Heart right ventricle (tissue), 16 donors: ENCODE results near the gene CRYGS. TPM values are rescaled to one million over a fixed set of nuclear protein-coding genes. Genes with fewer than 3 reads are reported as not detected.

Experiments used
- ATAC-seq, 8 donors: fragments of 200-7000 bp; cut with Tn5 transposase; one replicate each; pipeline ENCODE4 v1.9.1; 2020; ENCODE audit warnings: mild to moderate bottlenecking in 8 of 8, moderate library complexity in 8 of 8, moderate number of reproducible peaks in 1 of 8
- DNase-seq, 2 donors: peaks; one replicate each; pipeline ENCODE4 v3.0.0-alpha.2; 2020
- H3K27ac ChIP-seq, 10 donors: fragments of 200-600 bp; sonication (generic) in 2 of 10; one replicate each; pipeline versions ENCODE4 v1.5.0 to v1.8.0; 2020 to 2022; ENCODE audit warnings: mild to moderate bottlenecking in 3 of 10
- H3K27me3 ChIP-seq, 7 donors: fragments of 200-600 bp; one replicate each; pipeline ENCODE4 v1.8.0; 2021 to 2022; ENCODE audit warnings: mild to moderate bottlenecking in 2 of 7
- H3K36me3 ChIP-seq, 9 donors: fragments of 200-600 bp; sonication (generic) in 1 of 9; one replicate each; pipeline versions ENCODE4 v1.5.0 to v1.8.0; 2020 to 2022; ENCODE audit warnings: mild to moderate bottlenecking in 2 of 9
- H3K4me1 ChIP-seq, 9 donors: fragments of 200-600 bp; sonication (generic) in 1 of 9; one replicate each; pipeline versions ENCODE4 v1.5.0 to v1.8.0; 2020 to 2022; ENCODE audit warnings: mild to moderate bottlenecking in 4 of 9
- H3K4me3 ChIP-seq, 10 donors: fragments of 200-600 bp; sonication (generic) in 2 of 10; one replicate each; pipeline versions ENCODE4 v1.5.0 to v1.8.0; 2020 to 2022; ENCODE audit warnings: mild to moderate bottlenecking in 7 of 10, moderate library complexity in 2 of 10
- H3K9me3 ChIP-seq, 11 donors: fragments of 200-600 bp in 10 of 11; sonication (generic) in 2 of 11; one replicate each; pipeline versions ENCODE4 v1.5.0 to v1.8.0; 2013 to 2022; ENCODE audit warnings: mild to moderate bottlenecking in 2 of 11, control low read depth in 1 of 11, moderate library complexity in 1 of 11
- WGBS, 2 donors: extraction: QIAGEN DNeasy Blood & Tissue Kit; methylation state at CpG; one replicate each; pipeline ENCODE4 v1.1.7; 2013; ENCODE audit warnings: inconsistent platforms in 1 of 2; 5-methylcytosine and 5-hydroxymethylcytosine counted together
- intact Hi-C, 10 donors: fragments of 100-400 bp; cut with DNase I; formaldehyde crosslinking; loops; one replicate each; pipeline versions ENCODE4 v1.11.1 to v1.14.2; 2022
- long read RNA-seq, 3 donors: library from polyadenylated mRNA; unstranded; transcript quantifications; one replicate each; pipeline ENCODE4 v2.0.0, GENCODE V29; 2020 to 2021
- polyA plus RNA-seq, 2 donors: library from polyadenylated mRNA; stranded (reverse); fragments of 200-250 nt; gene quantifications; one replicate each; pipeline ENCODE4 v1.2.3, GENCODE V29; 2013
- total RNA-seq, 10 donors: library from RNA; stranded (reverse); fragmentation: NEBNext Ultra II Directional in 3 of 10; extraction: Animal tissue kit (Norgen Biotek cat#: 25700) in 3 of 10; gene quantifications; one replicate each; pipeline versions ENCODE4 v1.2.1 to v1.2.4, GENCODE V29; 2021 to 2023
- TF ChIP-seq, protein P1 (sequence below), 9 donors: fragments of 200-600 bp; sonication (generic) in 2 of 9; IDR thresholded peaks; one replicate each; pipeline versions ENCODE4 v1.5.0 to v1.8.0; 2021 to 2022; ENCODE audit warnings: antibody characterized with exemption in 9 of 9, mild to moderate bottlenecking in 5 of 9, moderate library complexity in 1 of 9
- donor health status: Arrhythmogenic right ventricular cardiomyopathy.
- donor health status: ischemic (EF 13 %, LVEDD 7.1; RV severe dilation, severe dysfunction).
- donor health status: healthy with polysubstance abuse.
- donor health status: DM: no; HTN: yes; CAD: no.
- donor health status: DM: no; HTN: no; CAD: no.
- donor health status: ischemic (EF 25% LVEDD 6.9; RV normal size, moderate dysfunction).
- donor health status: ischemic (EF 25% LVEDD 5.7; RV mildly dilated, moderate dysfunction).
- donor health status: healthy.
- donor health status: DM: yes; HTN: yes; CAD: no.
- donor health status: Ischemic cardiomyopathy.
- donor health status: ischemic (EF 35%, LVEDD 5.7; RV mildly dilated, moderate dysfunction).
- donor health status: nonischemic (EF 11% LVEDD 7.7; RV severe dilation, severe dysfunction).
- donor health status: DM: yes; HTN: yes; CAD: no.
- donor health status: PGD.
- donor health status: ischemic (EF 29% LVEDD 5.4; RV normal size, mild dysfunction).
- donor health status: nonischemic (EF 23%, LVEDD 6.1; RV moderate dilation, normal function).

The CRYGS gene
- total RNA-seq: 1 to 10 TPM in 5 of 10 donors, under 1 TPM in 5; 0.28 to 1.6 (median 1.00) TPM
- 1 to 10 TPM; 1.2 to 8.9 TPM for polyA plus RNA-seq
- long read RNA-seq, donor 1: 0 reads
- long read RNA-seq, donor 2, partial matches to known transcripts: 0 of 1 reads
- long read RNA-seq, donor 2, other reads (novel, unspliced or antisense): 0 of 1 reads
- long read RNA-seq, donor 3, partial matches to known transcripts: 0 of 2 reads
- long read RNA-seq, donor 3, other reads (novel, unspliced or antisense): 2 of 2 reads

GRCh38 chr3:186544281-186544680 lies at the start of gene CRYGS:
Gene CRYGS (minus strand): TSS chr3:186544380. CDS start chr3:186544326, 54 bp downstream.
- no peak for ATAC-seq
- TF ChIP-seq, protein P1, sequence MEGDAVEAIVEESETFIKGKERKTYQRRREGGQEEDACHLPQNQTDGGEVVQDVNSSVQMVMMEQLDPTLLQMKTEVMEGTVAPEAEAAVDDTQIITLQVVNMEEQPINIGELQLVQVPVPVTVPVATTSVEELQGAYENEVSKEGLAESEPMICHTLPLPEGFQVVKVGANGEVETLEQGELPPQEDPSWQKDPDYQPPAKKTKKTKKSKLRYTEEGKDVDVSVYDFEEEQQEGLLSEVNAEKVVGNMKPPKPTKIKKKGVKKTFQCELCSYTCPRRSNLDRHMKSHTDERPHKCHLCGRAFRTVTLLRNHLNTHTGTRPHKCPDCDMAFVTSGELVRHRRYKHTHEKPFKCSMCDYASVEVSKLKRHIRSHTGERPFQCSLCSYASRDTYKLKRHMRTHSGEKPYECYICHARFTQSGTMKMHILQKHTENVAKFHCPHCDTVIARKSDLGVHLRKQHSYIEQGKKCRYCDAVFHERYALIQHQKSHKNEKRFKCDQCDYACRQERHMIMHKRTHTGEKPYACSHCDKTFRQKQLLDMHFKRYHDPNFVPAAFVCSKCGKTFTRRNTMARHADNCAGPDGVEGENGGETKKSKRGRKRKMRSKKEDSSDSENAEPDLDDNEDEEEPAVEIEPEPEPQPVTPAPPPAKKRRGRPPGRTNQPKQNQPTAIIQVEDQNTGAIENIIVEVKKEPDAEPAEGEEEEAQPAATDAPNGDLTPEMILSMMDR (IDR thresholded peaks at IDR 0.05): no peak
- Histone ChIP-seq H3K27ac (no peak within 1 kb of the TSS), H3K4me3 (no peak within 1 kb of the TSS), H3K9me3 (no peaks in the 10 kb centered on the region), H3K36me3 (peaks cover 0 to 68% (median 17%) of the 10 kb centered on the region in 9 donors), H3K27me3 (no peaks in the 10 kb centered on the region), H3K4me1 (peaks cover 0 to 14% (median 6%) of the 10 kb centered on the region in 9 donors)
- intact Hi-C loops: loop anchor here in 6 of 10 donors (5.0 kb wide), 3 partner anchors 282 to 562 kb away; no protein-coding TSS in a partner anchor
- DNase-seq: no peak
- WGBS, 2 donors: 84 to 92% methylated on average over 2 of the region's 2 CpGs

DNA sequence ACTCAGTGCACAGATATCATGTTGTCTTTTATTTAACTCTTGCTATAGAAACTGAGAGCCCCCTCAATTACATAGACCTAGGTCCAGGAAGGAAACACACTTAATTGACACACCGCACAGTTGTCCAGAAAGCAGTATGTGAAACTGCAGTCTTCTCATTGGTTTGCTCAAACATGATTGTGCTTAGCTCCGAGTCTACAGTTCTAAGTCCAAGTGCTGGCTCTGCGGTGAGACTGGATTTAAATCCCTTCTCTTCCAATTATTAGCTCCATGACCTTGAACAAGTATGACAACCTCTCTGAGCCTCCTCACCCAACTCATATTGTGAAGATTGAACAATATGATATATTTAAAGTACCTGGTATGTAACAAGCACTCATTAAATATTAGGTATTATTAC lies 49.7 kb upstream of the CRYGS start:
- no peak overlapping the region for H3K27ac ChIP-seq
- no peaks in the 10 kb centered on the region for H3K9me3 ChIP-seq
- TF ChIP-seq, protein P1 (IDR thresholded peaks at IDR 0.05): no peak
- ATAC-seq: no peak
- DNase-seq: no peak
- H3K4me1 ChIP-seq: peaks cover 0 to 10% (median 0%) of the 10 kb centered on the region in 9 donors
- H3K27me3 ChIP-seq: no peaks in the 10 kb centered on the region
- H3K4me3 ChIP-seq: no peak overlapping the region
- no peaks in the 10 kb centered on the region for H3K36me3 ChIP-seq
- 91 to 92% methylated on average over 3 of the region's 3 CpGs for WGBS, 2 donors
- intact Hi-C loops: no loop called here

GRCh38 chr3:186592682-186593081 lies 48.5 kb upstream of the CRYGS start:
- no peaks in the 10 kb centered on the region for H3K27me3 ChIP-seq
- 91 to 93% methylated on average over 4 of the region's 4 CpGs for WGBS, 2 donors
- TF ChIP-seq, protein P1 (IDR thresholded peaks at IDR 0.05): no peak
- H3K36me3 ChIP-seq: peaks cover 0 to 2% (median 0%) of the 10 kb centered on the region in 9 donors
- no peaks in the 10 kb centered on the region for H3K9me3 ChIP-seq
- intact Hi-C loops: no loop called here
- no peak for DNase-seq
- ATAC-seq: no peak
- H3K27ac ChIP-seq: no peak overlapping the region
- H3K4me3 ChIP-seq: no peak overlapping the region
- H3K4me1 ChIP-seq: peaks cover 0 to 6% (median 0%) of the 10 kb centered on the region in 9 donors

GRCh38 chr3:186590580-186591295 lies 46.6 kb upstream of the CRYGS start:
- intact Hi-C loops: no loop called here
- no peak for DNase-seq
- Histone ChIP-seq H3K4me1 (peaks cover 0 to 6% (median 0%) of the 10 kb centered on the region in 9 donors), H3K27me3 (no peaks in the 10 kb centered on the region), H3K27ac (no peak overlapping the region), H3K4me3 (no peak overlapping the region), H3K9me3 (no peaks in the 10 kb centered on the region), H3K36me3 (peaks cover 0 to 13% (median 5%) of the 10 kb centered on the region in 9 donors)
- TF ChIP-seq, protein P1 (IDR thresholded peaks at IDR 0.05): no peak
- no peak for ATAC-seq
- 71 to 74% methylated on average over 7 of the region's 7 CpGs for WGBS, 2 donors
